Endothelial cell of hepatic sinusoid (primary cell): Measurements from ENCODE around the gene ZNF12.

ENCODE experiments used
- in situ Hi-C: cut with HindIII; loops from 2 replicates; pipeline ENCODE4 v1.10.0; 2017; ENCODE audit warnings: low sequenced_read_pairs

ZNF12 gene

DNA sequence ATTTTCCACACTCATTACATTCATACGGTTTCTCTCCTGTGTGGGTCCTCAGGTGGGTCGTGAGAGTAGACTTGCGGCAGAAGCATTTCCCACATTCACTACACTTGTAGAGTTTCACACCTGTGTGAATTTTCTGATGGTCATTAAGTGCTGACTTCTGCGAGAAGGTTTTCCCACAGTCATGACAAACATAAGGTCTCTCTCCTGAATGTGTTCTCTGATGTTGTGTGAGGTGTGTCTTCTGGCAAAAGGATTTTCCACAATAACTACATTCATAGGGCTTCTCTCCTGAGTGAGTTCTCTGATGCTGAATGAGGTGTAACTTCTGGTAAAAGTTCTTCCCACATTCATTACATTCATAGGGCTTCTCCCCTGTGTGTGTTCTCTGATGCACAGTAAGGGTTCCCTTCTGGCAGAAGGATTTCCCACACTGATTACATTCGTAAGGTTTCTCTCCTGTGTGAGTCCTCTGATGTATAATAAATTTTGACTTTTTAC lies 15.1 kb downstream of the ZNF12 start:
- in situ Hi-C loops = loop anchor here (5.0 kb wide), 1 partner anchor 59 kb away; no protein-coding TSS in a partner anchor

DNA sequence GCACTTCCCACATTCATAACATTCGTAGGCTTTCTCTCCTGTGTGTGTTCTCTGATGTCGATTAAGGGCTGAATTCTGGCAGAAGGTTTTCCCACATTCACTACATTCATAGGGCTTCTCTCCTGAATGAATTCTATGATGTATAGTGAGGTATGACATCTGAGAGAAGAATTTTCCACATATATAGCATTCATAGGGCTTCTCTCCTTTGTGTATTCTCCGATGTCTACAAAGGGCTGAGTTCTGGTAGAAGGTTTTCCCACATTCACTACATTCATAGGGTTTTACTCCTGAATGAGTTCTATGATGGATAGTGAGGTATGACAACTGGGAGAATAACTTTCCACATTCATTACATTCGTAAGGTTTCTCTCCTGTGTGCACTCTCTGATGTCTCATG lies 15.6 kb downstream of the ZNF12 start:
- in situ Hi-C loops = loop anchor here (5.0 kb wide), 1 partner anchor 59 kb away; no protein-coding TSS in a partner anchor

DNA sequence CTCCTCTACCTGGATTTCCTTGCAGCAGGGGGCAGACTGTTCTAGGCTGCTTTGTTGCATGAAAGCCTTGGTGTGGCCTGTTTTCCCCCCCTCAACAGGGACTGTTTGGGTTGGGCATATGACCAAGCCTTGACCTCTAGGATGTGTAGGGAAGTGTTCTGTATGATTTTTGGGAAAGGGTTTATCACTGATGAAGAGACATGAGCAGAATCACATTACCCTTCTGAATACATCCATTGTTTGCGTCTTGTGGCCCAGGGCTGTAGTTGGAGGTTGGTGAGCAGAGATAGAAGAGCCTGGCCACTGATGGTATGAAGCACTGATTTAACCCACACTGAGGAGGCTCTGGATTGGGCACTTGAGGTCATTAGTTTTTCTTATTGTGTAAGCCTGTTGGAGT lies 26.6 kb downstream of the ZNF12 start:
- in situ Hi-C loops = no loop called here

DNA sequence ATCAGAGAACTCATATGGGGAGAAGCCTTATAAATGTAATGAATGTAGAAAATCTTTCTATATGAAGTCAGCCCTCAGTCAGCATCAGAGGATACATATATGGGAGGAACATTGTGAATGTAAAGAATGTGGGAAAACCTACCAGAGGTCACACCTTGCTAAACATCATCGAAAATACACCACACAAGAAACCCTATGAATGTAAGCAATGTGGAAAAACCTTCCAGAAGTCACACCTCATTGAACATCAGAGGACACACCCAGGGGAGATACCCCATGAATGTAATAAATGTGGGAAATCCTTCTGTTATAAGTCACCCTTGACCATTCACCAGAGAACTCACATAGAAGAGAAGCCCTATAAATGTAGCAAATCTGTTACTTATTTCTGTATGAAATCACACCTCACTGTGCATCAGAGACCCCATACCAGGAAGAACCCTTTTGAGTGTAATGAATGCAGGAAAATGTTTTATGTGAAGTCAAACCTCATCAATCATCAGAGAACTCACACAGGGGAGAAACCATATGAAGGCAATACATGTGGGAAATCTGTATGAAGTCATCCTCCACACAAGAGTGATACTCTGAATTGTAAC lies 30.8 kb downstream of the ZNF12 start:
- in situ Hi-C loops = loop anchor here (10.0 kb wide), 1 partner anchor 931 kb away; no protein-coding TSS in a partner anchor

DNA sequence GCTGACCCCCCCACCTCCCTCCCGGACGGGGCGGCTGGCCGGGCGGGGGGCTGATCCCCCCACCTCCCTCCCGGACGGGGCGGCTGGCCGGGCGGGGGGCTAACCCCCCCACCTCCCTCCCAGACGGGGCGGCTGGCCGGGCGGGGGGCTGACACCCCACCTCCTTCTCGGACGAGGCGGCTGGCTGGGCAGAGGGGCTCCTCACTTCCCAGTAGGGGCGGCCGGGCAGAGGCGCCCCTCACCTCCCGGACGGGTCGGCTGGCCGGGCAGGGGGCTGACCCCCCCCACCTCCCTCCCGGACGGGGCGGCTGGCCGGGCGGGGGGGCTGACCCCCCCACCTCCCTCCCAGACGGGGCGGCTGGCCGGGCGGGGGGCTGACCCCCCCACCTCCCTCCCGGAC lies 35.9 kb downstream of the ZNF12 start:
- in situ Hi-C loops = loop anchor here (10.0 kb wide), 1 partner anchor 926 kb away; no protein-coding TSS in a partner anchor

DNA sequence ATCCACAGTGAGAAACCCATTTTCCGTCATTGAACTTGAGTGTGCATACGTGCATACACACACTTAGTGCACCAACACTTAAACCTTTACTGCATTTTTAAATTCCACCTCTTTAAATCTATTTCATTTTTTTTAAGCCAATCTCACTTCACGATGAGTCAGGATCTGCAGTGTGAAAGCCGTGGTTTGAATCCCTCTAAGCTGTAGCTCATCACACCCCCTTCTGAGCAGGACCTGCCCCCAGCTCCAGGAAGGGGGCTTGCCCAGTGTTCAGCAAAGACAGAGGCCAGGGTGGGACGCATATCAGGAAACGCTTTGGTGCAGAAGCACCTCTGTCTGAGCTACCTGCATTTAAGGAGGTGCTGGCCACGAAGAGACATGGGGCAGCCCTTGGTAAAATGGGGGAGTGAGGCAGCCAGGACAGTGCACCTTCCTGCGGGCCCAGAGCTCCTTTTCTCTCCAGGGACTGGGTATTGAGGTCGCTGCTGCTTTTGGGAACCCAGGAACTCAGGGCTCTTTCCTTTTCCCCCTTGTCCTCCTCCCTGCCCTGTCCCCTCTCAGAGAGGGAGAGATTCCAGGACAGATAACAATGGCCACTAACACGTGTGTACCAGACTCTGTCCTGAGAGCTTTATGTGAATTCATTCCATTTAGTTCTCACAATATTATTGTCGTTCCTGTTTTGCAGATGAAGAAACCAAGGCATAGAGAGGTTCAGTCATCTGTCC lies 48.0 kb downstream of the ZNF12 start:
- in situ Hi-C loops = no loop called here

DNA sequence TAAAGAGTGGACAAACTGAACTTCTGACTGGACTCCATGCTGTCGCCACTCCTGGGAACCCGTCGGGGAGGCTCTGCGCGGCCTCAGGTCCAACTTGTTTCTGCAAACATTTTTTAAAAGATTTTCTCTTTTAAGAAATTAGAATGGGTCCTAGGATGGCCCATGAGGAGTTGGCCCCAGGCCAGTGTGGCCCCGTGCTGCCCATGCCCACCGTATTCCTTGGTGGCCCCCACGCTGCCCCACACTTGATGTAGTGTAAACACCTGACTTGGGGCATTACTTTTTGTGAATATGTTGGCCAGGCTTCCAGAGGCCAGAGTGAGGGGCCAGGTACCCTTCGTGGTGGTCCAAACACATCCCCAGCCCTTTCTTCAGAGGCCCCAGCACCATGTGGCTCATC lies 50.3 kb downstream of the ZNF12 start:
- in situ Hi-C loops = no loop called here

DNA sequence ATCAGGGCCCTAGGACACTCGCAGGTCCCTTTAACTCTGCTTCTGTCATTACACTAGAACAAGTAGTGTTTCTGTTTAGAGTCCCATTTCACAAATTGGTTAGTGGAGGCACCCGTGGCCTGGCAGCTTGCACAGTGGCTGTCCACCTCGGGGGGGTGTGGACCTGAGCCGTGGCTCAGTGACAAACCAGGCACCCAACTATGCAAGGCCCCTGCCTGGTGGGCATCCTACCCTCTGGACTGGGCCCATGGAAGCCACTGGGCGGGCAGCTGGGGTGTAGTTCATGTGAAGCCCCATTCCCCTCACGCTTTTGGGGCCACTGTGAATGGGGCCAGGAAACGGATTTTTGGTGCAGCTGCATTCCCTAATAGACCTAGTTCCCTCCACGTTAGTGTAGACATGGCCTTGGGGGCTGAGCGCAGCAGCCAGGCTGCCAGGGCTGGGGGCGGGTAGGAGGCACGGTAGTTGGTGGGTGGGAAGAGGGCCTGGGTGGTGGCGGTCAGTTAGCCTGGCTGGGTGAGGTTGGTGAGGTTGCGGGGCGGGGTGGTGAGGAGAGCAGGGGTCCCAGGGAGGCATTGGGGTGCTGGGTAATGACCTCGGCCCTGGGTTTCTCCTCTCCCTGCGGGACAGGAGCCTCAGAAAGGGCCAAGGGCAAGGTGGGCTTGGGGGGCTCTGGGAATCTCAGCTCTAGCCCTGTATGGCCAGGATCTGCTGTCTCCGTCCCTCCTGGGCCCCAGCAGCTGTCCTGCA lies 50.9 kb downstream of the ZNF12 start:
- in situ Hi-C loops = no loop called here

DNA sequence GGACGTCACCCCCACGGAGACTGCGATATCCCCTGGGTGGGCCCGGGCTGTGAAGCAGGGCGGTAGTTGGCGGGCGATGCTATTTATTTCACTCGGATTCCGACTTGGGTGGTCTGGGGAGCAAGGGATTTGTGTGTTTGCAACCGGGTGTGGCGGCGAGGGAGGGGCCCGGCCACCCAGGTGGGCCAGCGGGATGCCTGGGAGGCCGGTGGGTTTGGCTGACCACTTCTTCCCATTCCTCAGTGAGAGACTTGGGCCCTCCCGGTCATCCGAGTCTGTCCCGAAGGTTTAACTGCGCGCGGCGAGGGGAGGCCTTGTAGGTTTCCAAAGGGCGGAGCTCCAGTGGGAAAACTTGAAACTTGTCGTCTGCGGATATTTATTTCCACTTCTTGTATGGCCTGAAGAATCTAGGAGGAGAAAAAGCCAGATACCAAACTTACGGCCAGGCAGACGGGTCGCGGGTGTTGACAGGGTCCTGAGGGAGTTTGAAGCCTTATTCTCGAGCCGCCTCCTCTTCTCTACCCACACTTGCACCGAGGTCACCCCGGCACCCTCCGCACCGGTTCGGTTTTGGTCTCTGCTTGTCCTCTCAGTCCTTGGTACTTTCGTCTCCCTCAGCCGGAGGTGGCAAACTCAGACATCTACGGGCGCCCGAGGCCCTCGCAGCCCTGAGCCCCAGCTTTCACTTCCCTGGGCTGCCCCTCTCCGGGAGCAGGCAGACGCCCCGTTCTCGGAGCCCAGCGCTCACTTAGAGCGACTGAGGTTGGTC lies 51.7 kb downstream of the ZNF12 start:
- in situ Hi-C loops = no loop called here

DNA sequence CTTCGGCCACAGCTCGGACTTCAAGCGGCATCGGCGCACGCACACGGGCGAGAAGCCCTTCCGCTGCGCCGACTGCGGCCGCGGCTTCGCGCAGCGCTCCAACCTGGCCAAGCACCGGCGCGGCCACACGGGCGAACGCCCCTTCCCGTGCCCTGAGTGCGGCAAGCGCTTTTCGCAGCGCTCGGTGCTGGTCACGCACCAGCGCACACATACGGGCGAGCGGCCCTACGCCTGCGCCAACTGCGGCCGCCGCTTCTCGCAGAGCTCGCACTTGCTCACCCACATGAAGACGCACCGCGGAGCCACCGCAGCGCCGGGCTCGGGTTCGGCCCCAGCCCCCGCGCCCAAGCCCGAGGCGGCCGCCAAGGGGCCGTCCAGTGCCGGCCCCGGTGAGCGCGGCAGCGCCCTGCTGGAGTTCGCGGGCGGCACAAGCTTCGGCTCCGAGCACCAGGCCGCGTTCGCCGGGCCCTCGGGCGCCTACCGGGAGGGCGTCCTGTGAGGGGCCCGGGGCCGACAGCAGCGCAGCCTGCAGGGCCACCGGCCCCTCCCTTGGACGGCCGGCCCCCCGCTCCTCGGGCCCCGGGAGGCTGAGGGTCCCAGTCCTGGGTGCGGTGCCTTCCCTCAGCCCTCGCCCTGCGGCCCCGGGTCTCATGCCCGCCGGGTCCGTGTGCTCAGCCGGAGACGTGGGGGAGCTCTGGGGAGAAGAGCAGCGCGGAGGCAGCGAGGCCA lies 52.5 kb downstream of the ZNF12 start:
- in situ Hi-C loops = no loop called here

DNA sequence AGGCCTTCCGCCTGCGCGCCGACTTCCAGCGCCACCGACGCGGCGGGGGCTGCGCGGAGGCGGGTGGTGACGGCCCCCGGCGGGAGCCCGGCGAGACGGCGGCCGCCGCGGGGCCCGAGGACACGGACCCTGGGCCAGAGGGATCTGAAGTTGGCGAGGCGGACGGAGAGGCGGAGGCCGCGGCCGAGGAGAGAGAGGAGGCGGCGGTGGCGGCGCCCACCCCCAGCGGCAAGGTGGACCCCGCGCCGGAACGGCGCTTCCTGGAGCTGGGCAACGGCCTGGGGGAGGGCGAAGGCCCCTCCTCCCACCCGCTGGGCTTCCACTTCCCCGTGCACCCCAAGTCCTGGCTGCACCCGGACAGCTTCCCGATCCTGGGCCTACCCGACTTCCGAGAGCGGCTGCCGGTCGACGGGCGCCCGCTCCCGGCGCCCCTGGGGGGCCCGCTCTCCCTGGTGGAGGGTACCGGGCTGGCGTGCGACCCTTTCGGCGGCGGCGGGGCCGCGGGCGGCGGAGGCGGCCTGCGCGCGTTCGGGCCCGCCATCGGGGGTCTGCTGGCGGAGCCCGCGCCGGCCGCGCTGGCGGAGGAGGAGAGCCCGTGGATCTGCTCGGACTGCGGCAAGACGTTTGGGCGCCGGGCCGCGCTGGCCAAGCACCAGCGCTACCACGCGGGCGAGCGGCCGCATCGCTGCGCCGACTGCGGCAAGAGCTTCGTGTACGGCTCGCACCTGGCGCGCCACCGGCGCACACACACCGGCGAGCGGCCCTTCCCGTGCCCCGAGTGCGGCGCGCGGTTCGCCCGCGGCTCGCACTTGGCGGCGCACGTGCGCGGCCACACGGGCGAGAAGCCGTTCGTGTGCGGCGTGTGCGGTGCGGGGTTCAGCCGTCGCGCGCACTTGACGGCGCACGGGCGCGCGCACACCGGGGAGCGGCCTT lies 53.4 kb downstream of the ZNF12 start:
- in situ Hi-C loops = no loop called here

DNA sequence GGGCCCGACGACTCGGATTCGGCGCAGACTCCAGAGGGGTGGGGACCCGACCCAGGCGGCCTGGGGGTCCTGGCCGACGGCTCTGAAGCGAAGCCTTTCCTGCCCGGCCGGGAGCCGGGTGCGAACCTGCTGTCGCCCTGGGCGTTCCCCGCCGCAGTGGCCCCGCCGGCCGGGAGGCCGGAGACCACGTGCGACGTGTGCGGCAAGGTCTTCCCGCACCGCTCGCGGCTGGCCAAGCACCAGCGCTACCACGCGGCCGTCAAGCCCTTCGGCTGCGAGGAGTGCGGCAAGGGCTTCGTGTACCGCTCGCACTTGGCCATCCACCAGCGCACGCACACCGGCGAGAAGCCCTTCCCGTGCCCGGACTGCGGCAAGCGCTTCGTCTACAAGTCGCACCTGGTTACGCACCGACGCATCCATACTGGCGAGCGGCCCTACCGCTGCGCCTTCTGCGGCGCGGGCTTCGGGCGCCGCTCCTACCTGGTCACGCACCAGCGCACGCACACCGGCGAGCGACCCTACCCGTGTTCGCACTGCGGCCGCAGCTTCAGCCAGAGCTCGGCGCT lies 54.2 kb downstream of the ZNF12 start:
- in situ Hi-C loops = no loop called here

DNA sequence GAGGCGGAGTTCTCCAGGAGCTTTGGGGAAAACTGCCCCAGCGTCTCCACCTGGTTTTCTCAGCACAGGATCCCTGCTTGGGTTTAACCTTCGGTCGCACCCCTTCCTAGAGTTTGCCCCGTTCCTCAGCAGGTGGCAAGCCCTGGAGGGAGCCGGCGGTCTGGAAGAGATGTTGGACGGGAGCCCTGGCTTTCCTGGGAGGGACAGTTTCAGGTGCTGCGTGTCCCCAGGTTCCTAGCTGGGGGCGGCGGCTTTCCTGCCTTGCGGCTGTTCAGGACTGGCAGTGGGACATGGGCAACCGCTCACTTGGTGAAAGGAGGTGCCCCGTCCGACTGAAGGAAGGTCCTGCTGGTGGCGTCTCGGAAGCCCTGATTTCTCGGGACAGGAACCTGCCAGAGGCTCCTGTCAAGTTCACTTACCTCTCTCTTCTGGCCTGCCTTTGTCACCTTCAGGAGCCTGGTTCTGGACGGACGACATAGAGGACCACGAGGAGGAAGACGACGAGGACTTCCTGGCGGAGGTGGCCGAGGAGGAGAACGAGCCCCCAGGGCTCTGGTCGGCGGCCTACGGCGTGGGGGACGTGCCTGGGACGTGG lies 54.8 kb downstream of the ZNF12 start:
- in situ Hi-C loops = no loop called here

DNA sequence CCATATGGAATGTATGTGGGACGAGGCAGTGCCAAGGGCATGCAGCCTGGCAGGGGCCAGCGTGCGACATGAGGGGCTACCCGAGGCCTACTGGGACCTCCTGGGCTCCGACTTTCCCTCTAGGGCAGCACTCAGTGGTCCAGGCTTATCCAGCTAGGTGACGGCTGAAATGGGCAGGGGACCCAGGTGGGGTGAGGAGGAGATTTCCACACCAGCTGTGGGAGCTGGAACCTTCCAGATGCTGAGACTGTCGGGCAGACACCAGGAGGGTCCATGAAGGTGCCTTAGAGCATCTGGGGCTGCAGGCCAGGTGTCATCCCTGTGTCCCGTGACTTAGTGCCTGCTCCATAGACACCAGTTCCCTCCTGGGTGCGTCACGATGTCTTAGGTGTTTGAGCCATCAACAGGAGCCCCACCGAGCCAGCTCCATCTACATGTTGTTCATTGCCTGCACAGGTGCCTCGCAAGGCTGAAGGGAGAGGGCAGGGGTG lies 56.2 kb downstream of the ZNF12 start:
- in situ Hi-C loops = no loop called here

DNA sequence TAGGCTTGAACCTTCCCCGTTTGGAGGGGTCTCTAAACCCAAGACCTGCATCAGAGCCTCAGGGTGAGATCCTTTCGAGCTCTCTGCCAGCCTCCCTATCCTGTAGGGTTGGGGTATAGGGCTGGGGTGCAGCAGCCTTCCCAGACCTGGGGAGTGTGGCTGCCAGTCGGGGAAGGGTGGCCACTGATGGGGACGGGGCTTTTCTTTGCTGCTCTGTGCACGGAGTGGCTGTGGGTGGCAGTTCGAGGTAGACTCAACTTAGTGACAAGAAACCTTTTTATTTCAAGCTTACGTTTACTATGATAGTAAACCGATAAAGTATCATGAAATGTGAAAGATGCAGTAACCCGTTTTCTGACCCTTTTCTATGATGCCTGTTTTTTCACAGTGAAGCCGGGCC lies 56.7 kb downstream of the ZNF12 start:
- in situ Hi-C loops = no loop called here

DNA sequence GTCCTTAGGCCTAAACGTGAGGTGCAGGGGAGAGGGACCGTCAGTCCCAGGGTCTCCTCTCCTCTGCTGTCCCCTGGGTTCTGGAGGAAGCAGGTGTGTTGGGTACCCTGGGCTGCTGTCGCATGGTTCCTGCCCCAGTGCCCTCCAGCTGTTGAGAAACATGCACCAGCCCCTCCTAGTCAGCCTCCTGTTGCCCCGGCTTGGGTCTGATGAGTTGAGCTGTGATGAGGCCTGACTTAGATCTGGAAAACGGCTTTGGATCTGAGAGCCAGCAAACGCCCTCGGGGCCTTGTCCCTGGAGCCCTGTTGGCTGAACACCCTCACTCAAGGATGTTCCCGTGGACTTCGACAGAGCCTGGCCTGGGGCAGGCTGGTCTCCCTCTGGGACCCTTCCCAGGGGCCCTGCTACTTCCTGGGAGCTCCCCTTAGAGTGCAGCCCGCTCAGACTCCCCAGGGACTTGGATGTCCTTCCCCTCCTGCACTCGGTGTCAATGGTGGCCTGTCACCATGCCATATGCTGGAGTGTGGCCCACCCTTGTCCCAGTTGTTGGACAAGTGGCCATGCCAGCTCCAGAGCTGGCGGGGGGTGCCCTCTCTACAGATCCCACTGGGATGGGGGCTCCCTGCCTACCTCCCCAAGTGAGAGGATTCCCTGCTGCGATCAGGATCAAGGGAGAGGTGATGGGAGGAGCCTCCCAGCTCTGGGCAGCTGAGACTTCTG lies 57.3 kb downstream of the ZNF12 start:
- in situ Hi-C loops = no loop called here

DNA sequence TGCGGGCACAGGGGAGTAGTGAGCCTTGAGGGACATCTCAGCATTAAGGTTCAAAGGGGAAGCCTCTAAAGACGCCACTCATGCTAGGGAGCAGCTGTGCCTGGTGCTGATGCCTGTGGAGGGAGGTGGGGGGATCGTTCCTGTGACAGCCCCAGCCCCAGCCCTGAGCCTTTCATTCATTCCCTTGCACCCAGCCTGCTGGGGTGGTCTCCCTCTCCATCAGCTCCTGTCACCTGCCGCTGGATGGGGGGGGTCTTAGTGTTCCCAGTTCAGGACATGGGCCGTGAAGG lies 58.0 kb downstream of the ZNF12 start:
- in situ Hi-C loops = no loop called here
